KMS-11 (cell line): ENCODE results near the gene CSF2.

Source experiments
- H2AFZ ChIP-seq: fragments of 200-600 bp; sonication (generic); 2 replicates; pipeline ENCODE4 v1.6.1; 2016; ENCODE audit warnings: antibody characterized with exemption, mixed run types, low read depth
- H3K27ac ChIP-seq: fragments of 200-600 bp; sonication (generic); 2 replicates; pipeline ENCODE4 v1.6.1; 2016; ENCODE audit warnings: mild to moderate bottlenecking, mixed run types
- H3K27me3 ChIP-seq: fragments of 200-600 bp; sonication (generic); 2 replicates; pipeline ENCODE4 v1.6.1; 2017; ENCODE audit warnings: mild to moderate bottlenecking, low read depth, mixed run types, moderate library complexity; ENCODE audit not compliant: insufficient read depth
- H3K36me3 ChIP-seq: fragments of 200-600 bp; sonication (generic); 2 replicates; pipeline ENCODE4 v1.6.1; 2017; ENCODE audit warnings: mild to moderate bottlenecking, mixed run types; ENCODE audit not compliant: insufficient read depth
- H3K4me1 ChIP-seq: fragments of 200-600 bp; sonication (generic); 2 replicates; pipeline ENCODE4 v1.6.1; 2016; ENCODE audit warnings: mild to moderate bottlenecking, low read depth, mixed run types; ENCODE audit not compliant: poor library complexity, severe bottlenecking
- H3K4me2 ChIP-seq: fragments of 200-600 bp; sonication (generic); 2 replicates; pipeline ENCODE4 v1.7.0; 2016; ENCODE audit warnings: mild to moderate bottlenecking, mixed run types
- H3K4me3 ChIP-seq: fragments of 200-600 bp; sonication (generic); IDR thresholded peaks from 2 replicates; pipeline ENCODE4 v1.6.1; 2017; ENCODE audit warnings: low read depth, low read length, mixed read lengths; ENCODE audit not compliant: insufficient read depth
- H3K79me2 ChIP-seq: fragments of 200-600 bp; sonication (generic); 2 replicates; pipeline ENCODE4 v1.6.1; 2016; ENCODE audit warnings: low read depth, mixed run types; ENCODE audit not compliant: insufficient read depth
- H3K9ac ChIP-seq: fragments of 200-600 bp; sonication (generic); 2 replicates; pipeline ENCODE4 v1.6.1; 2016; ENCODE audit warnings: mild to moderate bottlenecking, mixed run types
- H4K20me1 ChIP-seq: fragments of 200-600 bp; sonication (generic); 2 replicates; pipeline ENCODE4 v1.6.1; 2016; ENCODE audit warnings: mild to moderate bottlenecking, mixed run types; ENCODE audit not compliant: insufficient read depth
- TF ChIP-seq, protein P1 (sequence below): fragments of 200-600 bp; sonication (generic); conservative IDR thresholded peaks from 2 replicates; pipeline ENCODE4 v1.6.1; 2017; ENCODE audit warnings: low read depth, mild to moderate bottlenecking, antibody characterized with exemption, low read length, moderate library complexity, mixed read lengths

CSF2 gene

DNA sequence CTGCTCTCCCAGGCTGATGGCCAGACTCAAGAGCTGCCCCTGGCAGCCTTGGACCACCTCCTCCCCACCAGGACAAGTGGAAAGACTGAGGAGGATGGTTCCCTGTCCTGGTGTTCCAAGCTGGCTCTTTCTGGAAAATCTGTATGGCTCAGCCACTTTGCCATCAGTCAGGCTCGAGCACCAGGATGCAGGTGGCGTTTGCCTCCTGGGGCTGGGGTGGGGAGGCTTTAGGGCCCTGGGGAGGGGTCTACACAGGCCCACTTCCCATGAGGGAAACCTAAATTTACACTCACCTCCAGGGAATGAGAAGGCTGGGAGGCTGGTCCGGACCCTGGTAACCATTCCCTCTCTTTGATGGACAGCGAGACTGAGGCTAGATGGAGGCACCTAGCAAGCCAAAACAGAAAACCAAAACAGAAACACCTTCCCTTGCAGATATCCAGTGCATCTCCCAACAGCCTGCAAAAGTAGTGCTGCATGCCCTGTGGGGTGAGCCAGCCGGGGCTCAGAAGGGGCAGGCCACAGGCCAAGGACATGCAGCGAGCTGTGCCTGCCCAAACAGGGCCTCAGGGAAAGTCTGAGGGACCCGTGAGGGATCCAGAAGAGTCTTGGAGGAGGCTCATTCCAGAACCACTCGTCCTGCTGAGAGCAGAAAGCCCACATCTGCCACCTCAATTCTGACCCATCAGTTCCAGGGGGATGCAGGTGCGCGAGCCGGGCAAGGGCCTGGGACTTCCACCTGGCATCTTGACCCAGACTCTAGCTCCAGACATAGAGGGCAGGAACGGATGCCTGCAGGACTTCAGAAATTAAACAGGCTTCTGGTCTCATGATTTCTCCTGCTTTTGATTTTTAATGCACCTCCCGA is 5.4 kb upstream of the CSF2 start:
- H3K27ac ChIP-seq, result no peak overlapping the region
- no peak overlapping the region for H3K4me3 ChIP-seq
- H3K36me3 ChIP-seq, result no peaks in the 10 kb centered on the region
- no peaks in the 10 kb centered on the region for H3K27me3 ChIP-seq
- H2AFZ ChIP-seq, result no peak overlapping the region
- peaks cover 13% of the 10 kb centered on the region for H3K4me1 ChIP-seq
- TF ChIP-seq, protein P1, sequence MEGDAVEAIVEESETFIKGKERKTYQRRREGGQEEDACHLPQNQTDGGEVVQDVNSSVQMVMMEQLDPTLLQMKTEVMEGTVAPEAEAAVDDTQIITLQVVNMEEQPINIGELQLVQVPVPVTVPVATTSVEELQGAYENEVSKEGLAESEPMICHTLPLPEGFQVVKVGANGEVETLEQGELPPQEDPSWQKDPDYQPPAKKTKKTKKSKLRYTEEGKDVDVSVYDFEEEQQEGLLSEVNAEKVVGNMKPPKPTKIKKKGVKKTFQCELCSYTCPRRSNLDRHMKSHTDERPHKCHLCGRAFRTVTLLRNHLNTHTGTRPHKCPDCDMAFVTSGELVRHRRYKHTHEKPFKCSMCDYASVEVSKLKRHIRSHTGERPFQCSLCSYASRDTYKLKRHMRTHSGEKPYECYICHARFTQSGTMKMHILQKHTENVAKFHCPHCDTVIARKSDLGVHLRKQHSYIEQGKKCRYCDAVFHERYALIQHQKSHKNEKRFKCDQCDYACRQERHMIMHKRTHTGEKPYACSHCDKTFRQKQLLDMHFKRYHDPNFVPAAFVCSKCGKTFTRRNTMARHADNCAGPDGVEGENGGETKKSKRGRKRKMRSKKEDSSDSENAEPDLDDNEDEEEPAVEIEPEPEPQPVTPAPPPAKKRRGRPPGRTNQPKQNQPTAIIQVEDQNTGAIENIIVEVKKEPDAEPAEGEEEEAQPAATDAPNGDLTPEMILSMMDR, result no peak
- H4K20me1 ChIP-seq, result no peaks in the 10 kb centered on the region
- H3K79me2 ChIP-seq, result no peaks in the 10 kb centered on the region
- H3K9ac ChIP-seq, result no peak overlapping the region
- H3K4me2 ChIP-seq, result no peak overlapping the region

DNA sequence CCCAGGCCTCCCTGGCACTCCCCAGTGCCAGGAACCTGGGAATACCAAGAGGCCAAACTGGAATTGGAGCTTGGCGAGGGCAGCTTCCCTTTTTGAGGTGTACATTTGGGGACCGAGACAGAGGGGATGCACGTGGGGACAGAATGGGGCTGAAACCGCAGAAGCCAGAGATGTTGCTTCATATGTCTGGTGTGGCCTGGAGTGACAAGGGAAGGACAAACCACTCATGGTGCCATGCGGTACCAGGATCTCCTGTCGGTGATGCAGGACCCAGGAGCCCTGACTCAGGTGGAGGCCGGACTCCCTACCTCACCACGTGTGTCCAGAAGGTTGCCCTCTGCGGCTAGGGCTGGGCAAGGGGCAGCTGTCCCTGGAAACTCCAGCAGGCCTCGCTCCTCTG is 4.0 kb upstream of the CSF2 start:
- Histone ChIP-seq H4K20me1 (no peaks in the 10 kb centered on the region), H3K4me1 (peaks cover 18% of the 10 kb centered on the region), H3K36me3 (no peaks in the 10 kb centered on the region), H2AFZ (no peak overlapping the region), H3K9ac (no peak overlapping the region), H3K27ac (no peak overlapping the region), H3K4me3 (no peak overlapping the region), H3K27me3 (no peaks in the 10 kb centered on the region), H3K79me2 (no peaks in the 10 kb centered on the region), H3K4me2 (no peak overlapping the region)
- TF ChIP-seq, protein P1, result no peak

DNA sequence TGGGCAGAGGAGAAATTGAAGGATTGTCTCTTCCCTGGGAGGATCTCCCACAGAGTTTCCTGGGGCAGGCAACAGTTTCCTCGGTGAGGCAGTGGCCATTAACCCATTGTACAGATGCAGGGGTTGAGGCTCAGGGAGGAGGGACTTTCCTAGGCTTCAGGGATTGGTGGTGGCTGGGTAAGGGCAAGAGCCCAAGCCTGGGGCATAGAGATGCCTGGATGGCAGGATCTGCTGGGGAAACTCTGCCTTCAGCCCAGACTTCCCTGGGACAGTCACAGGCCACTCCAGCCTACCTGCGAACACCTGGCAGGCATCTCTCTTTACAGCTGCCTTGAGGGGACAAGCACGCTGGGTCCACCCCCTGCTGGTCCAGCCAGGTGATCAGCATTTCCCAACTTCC is 3.6 kb upstream of the CSF2 start:
- Histone ChIP-seq H3K9ac (no peak overlapping the region), H3K27ac (no peak overlapping the region), H3K4me1 (peaks cover 16% of the 10 kb centered on the region), H3K4me3 (no peak overlapping the region), H3K4me2 (no peak overlapping the region), H4K20me1 (no peaks in the 10 kb centered on the region), H2AFZ (no peak overlapping the region), H3K79me2 (no peaks in the 10 kb centered on the region), H3K36me3 (no peaks in the 10 kb centered on the region), H3K27me3 (no peaks in the 10 kb centered on the region)
- TF ChIP-seq, protein P1, result no peak

DNA sequence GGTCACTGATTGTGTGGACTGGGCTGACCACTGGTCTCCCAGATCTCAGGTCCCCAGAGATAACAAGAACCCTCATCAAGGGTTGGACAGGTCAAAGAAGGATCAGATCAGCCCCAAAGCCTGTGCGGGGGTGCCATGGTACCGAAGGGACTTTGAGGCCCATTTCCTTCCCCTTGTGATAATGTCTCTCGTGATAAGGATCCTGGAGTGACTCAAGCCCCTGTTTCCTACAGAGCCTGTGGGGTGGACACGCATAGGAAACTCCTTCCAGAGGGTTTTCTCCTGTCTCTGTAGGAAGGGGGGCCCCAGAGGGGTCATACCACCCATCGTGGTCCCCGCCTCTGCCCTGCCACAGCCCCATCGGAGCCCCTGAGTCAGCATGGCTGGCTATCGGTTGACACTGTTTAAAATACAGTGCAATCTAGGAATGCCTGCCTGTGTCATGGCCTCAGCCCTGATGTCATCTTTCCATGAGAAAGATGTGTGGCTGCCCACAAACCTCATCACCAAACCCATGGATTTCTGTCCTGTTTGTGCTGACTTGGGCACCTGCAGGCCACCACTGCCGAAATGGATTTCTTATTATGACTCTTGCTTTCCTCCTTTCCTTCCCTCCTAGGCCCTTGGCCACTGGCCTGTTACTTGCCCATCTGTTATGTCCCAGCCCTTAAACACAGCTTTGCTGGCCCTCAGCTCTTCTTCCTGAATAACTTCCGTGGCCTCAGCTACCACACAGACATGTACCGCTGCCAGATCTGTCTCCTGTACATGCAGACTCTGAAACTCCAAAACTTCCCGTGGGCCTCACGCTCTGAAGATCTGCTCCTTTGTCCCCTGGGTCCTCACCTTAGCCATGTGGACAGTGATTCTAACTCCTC is 2.9 kb upstream of the CSF2 start:
- no peak overlapping the region for H3K4me3 ChIP-seq
- H3K27me3 ChIP-seq, result no peaks in the 10 kb centered on the region
- peaks cover 16% of the 10 kb centered on the region for H3K4me1 ChIP-seq
- H3K4me2 ChIP-seq, result no peak overlapping the region
- H3K27ac ChIP-seq, result no peak overlapping the region
- H3K9ac ChIP-seq, result no peak overlapping the region
- no peak overlapping the region for H2AFZ ChIP-seq
- TF ChIP-seq, protein P1, result no peak
- H4K20me1 ChIP-seq, result no peaks in the 10 kb centered on the region
- H3K79me2 ChIP-seq, result no peaks in the 10 kb centered on the region
- H3K36me3 ChIP-seq, result no peaks in the 10 kb centered on the region
